Choroid plexus epithelial cell (primary cell): ENCODE data around the gene GJC2.

Experiments
- DNase-seq: peaks from one replicate; pipeline ENCODE4 v3.0.0-alpha.2; 2010; ENCODE audit warnings: low read depth
- H3K4me3 ChIP-seq: 2 replicates; pipeline ENCODE4 v1.5.1; 2011; ENCODE audit warnings: low read depth, mild to moderate bottlenecking, control low read depth, low read length, moderate library complexity
- CTCF ChIP-seq: conservative IDR thresholded peaks from 2 replicates; pipeline ENCODE4 v1.5.1; 2011; ENCODE audit warnings: low read depth, mild to moderate bottlenecking, control low read depth, inconsistent platforms, low read length, moderate library complexity

GJC2 gene

DNA sequence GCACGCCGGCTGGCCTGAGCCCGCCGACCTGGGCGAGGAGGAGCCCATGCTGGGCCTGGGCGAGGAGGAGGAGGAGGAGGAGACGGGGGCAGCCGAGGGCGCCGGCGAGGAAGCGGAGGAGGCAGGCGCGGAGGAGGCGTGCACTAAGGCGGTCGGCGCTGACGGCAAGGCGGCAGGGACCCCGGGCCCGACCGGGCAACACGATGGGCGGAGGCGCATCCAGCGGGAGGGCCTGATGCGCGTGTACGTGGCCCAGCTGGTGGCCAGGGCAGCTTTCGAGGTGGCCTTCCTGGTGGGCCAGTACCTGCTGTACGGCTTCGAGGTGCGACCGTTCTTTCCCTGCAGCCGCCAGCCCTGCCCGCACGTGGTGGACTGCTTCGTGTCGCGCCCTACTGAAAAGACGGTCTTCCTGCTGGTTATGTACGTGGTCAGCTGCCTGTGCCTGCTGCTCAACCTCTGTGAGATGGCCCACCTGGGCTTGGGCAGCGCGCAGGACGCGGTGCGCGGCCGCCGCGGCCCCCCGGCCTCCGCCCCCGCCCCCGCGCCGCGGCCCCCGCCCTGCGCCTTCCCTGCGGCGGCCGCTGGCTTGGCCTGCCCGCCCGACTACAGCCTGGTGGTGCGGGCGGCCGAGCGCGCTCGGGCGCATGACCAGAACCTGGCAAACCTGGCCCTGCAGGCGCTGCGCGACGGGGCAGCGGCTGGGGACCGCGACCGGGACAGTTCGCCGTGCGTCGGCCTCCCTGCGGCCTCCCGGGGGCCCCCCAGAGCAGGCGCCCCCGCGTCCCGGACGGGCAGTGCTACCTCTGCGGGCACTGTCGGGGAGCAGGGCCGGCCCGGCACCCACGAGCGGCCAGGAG is 8.6 kb downstream of the GJC2 start:
- TF ChIP-seq CTCF: no peak
- no peak overlapping the region for H3K4me3 ChIP-seq
- no peak for DNase-seq

DNA sequence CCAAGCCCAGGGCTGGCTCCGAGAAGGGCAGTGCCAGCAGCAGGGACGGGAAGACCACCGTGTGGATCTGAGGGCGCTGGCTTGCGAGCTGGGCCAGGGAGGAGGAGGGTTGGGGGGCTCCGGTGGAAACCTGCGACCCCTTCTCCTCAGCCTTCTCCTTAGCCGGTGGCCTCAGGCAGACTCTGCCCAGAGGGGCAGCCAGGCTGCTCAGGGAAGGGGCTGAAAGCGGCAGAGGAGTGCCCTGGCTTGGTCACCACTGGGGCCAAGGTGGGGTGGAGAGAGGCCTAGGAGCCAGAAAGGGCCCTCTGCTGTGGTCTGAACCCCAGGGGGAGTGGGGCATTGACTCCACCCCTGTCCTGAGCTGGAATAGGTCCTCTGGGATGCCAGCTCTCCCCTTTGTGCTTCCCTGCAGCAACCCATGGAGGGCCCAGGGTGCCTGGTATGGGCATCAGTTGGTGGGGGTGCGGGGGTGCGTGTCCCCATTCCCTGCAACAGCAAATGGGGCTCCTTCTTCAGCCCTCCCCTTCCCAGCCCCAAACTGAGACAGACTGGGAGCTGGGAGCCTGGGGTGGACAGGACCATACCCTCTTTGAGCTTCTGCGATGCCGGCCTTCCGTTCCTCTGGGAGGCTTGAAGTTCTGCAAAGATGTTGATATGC is 9.4 kb downstream of the GJC2 start:
- H3K4me3 ChIP-seq: no peak overlapping the region
- TF ChIP-seq CTCF: no peak
- DNase-seq: no peak

- DNase-seq: no peak
- no peak for TF ChIP-seq CTCF
- H3K4me3 ChIP-seq: no peak overlapping the region
Observed at GRCh38 chr1:228160201-228160761, 10.6 kb downstream of the GJC2 start.

DNA sequence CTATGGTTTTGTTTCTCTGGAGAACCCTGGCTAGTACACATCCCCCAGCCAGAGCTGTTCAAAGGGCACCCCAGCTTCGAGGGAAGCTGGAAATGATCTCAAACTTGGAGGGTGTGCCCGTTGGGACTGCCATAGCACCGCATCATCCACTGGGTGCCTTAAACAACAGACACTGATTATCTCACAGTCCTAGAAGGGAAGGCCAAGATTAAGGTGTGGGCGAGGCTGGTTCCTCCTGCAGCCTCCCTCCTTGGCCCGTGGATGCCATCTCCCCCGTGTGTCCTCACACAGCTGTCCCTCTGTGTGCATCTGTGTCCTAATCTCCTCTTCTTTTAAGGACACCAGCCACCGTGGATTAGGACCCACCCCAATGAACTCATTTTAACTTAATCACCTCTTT is 11.6 kb downstream of the GJC2 start:
- TF ChIP-seq CTCF: no peak
- H3K4me3 ChIP-seq: no peak overlapping the region
- no peak for DNase-seq

- no peak overlapping the region for H3K4me3 ChIP-seq
- no peak for DNase-seq
- no peak for TF ChIP-seq CTCF
Observed at GRCh38 chr1:228161866-228162265, 12.1 kb downstream of the GJC2 start.

- no peak for TF ChIP-seq CTCF
- DNase-seq: peak; percentile 20
- H3K4me3 ChIP-seq: no peak overlapping the region
Observed at GRCh38 chr1:228162286-228163006, 12.7 kb downstream of the GJC2 start.
